Measurements from ENCODE around the gene PPFIA1. TPM values are rescaled to one million over a fixed set of nuclear protein-coding genes. Genes with fewer than 3 reads are reported as not detected.

PPFIA1 gene
- total RNA-seq, 2 experiments from 2014 or later = 34.3 to 42.0 TPM

DNA sequence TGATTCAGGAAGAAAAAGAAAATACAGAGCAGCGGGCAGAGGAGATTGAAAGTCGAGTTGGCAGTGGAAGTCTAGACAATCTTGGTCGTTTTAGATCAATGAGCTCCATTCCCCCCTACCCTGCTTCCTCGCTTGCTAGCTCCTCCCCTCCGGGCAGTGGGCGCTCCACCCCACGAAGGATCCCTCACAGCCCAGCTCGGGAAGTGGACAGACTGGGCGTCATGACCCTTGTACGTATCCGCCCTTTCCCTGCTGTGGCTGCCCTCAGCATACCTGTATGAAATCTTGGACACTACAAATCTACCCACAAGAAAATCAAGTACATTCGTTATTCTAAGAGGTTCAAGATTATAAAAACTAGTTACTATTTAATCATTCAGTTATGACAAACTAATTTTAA, 77.7 kb downstream of the PPFIA1 start:
- no peaks in the 10 kb centered on the region for H3K27me3 ChIP-seq (ENCODE audit: control insufficient read depth in 1 of 2, insufficient read depth in 2 of 2, low read length in 2 of 2)
- H3K27ac Mint-ChIP-seq = no peak overlapping the region
- H3K27me3 Mint-ChIP-seq = no peaks in the 10 kb centered on the region

GRCh38 chr11:70348608-70349007, 78.1 kb downstream of the PPFIA1 start:
- H3K36me3 ChIP-seq (ENCODE audit: insufficient read depth, low read length) = peaks cover 65% of the 10 kb centered on the region

More for the DNA sequence above, 77.7 kb downstream of the PPFIA1 start:
- H3K4me3 Mint-ChIP-seq = no peak overlapping the region
- no peaks in the 10 kb centered on the region for H3K4me1 Mint-ChIP-seq (ENCODE audit: low read depth)
- DNase-seq (no peak), ATAC-seq (ENCODE audit: poor library complexity) (no peak)
- no peak for TF ChIP-seq CTCF (IDR thresholded peaks at IDR 0.05)
- Histone ChIP-seq H3K36me3 (ENCODE audit: insufficient read depth, low read length) (peaks cover 65% of the 10 kb centered on the region), H3K27ac (ENCODE audit: low read depth in 1 of 2, low read length in 2 of 2) (no peak overlapping the region), H3K4me3 (ENCODE audit: low read length) (no peak overlapping the region), H3K9me3 (ENCODE audit: control insufficient read depth in 1 of 2, insufficient read depth in 1 of 2, low read length in 2 of 2) (no peaks in the 10 kb centered on the region), H3K4me1 (ENCODE audit: insufficient read depth, low read length) (no peaks in the 10 kb centered on the region)
- no peaks in the 10 kb centered on the region for H3K9me3 Mint-ChIP-seq
- peaks cover 82% of the 10 kb centered on the region for H3K36me3 Mint-ChIP-seq (ENCODE audit: low read depth)
- ChIA-PET CTCF (no interaction called here), POLR2A (no interaction called here)
- intact Hi-C loops (cut with DNase I, micrococcal nuclease) = no loop called here

DNA sequence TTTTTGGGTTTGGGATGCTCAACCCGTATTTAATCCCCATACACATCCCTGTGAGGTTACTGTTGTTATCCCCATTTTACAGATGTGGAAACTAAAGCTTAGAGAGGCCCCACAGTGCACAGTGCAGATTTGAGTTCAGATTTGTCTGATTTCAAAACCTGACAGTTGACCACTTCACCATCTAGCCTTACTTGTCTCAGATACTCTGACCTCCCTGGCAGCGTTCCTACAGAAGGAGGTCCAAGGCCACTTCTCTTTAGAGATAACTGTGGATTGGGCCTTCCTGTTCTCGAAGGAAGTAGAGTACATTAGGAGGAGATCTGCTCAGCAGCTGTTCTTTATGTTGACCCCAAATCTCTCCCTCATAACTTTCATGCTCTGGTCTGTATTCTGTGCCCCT, 81.2 kb downstream of the PPFIA1 start:
- CTCF ChIA-PET = no interaction called here
- POLR2A ChIA-PET = no interaction called here
- Mint-ChIP-seq H3K27me3 (no peaks in the 10 kb centered on the region), H3K4me3 (no peak overlapping the region), H3K4me1 (ENCODE audit: low read depth) (no peaks in the 10 kb centered on the region), H3K27ac (no peak overlapping the region), H3K36me3 (ENCODE audit: low read depth) (peaks cover 86% of the 10 kb centered on the region), H3K9me3 (no peaks in the 10 kb centered on the region)
- Histone ChIP-seq H3K27me3 (ENCODE audit: control insufficient read depth in 1 of 2, insufficient read depth in 2 of 2, low read length in 2 of 2) (no peaks in the 10 kb centered on the region), H3K9me3 (ENCODE audit: control insufficient read depth in 1 of 2, insufficient read depth in 1 of 2, low read length in 2 of 2) (no peaks in the 10 kb centered on the region), H3K4me1 (ENCODE audit: insufficient read depth, low read length) (no peaks in the 10 kb centered on the region), H3K36me3 (ENCODE audit: insufficient read depth, low read length) (peaks cover 70% of the 10 kb centered on the region), H3K4me3 (ENCODE audit: low read length) (no peak overlapping the region), H3K27ac (ENCODE audit: low read depth in 1 of 2, low read length in 2 of 2) (no peak overlapping the region)
- intact Hi-C loops (cut with DNase I, micrococcal nuclease) = no loop called here
- DNase-seq (no peak), ATAC-seq (ENCODE audit: poor library complexity) (no peak)
- TF ChIP-seq CTCF (IDR thresholded peaks at IDR 0.05) = no peak

More at GRCh38 chr11:70348608-70349007, 78.1 kb downstream of the PPFIA1 start:
- no peaks in the 10 kb centered on the region for H3K4me1 Mint-ChIP-seq (ENCODE audit: low read depth)
- TF ChIP-seq CTCF (IDR thresholded peaks at IDR 0.05) = no peak
- Histone ChIP-seq H3K27me3 (ENCODE audit: control insufficient read depth in 1 of 2, insufficient read depth in 2 of 2, low read length in 2 of 2) (no peaks in the 10 kb centered on the region), H3K9me3 (ENCODE audit: control insufficient read depth in 1 of 2, insufficient read depth in 1 of 2, low read length in 2 of 2) (no peaks in the 10 kb centered on the region), H3K27ac (ENCODE audit: low read depth in 1 of 2, low read length in 2 of 2) (no peak overlapping the region), H3K4me1 (ENCODE audit: insufficient read depth, low read length) (no peaks in the 10 kb centered on the region), H3K4me3 (ENCODE audit: low read length) (no peak overlapping the region)
- peaks cover 82% of the 10 kb centered on the region for H3K36me3 Mint-ChIP-seq (ENCODE audit: low read depth)
- ChIA-PET CTCF (no interaction called here), POLR2A (no interaction called here)
- intact Hi-C loops (cut with DNase I, micrococcal nuclease) = no loop called here
- no peak overlapping the region for H3K27ac Mint-ChIP-seq
- no peak overlapping the region for H3K4me3 Mint-ChIP-seq
- H3K27me3 Mint-ChIP-seq = no peaks in the 10 kb centered on the region
- no peak for DNase-seq
- no peaks in the 10 kb centered on the region for H3K9me3 Mint-ChIP-seq
- ATAC-seq (ENCODE audit: poor library complexity) = no peak
